H1 (cell line): ENCODE results near the gene PGP. TPM values are rescaled to one million over a fixed set of nuclear protein-coding genes. Genes with fewer than 3 reads are reported as not detected.

Source experiments
- BRCA1 ChIP-seq: IDR thresholded peaks from 2 replicates; pipeline ENCODE4 v1.6.1; 2012; ENCODE audit warnings: low read depth, low read length, improper control_type of control experiment
- CEBPB ChIP-seq: IDR thresholded peaks from 2 replicates; pipeline ENCODE4 v1.6.1; 2012; ENCODE audit warnings: low read depth, low read length
- CHD7 ChIP-seq: fragments of 300-600 bp; sonication (generic); IDR thresholded peaks from 2 replicates; pipeline ENCODE4 v1.7.1; 2012; ENCODE audit warnings: low read length, moderate library complexity, mild to moderate bottlenecking, inconsistent platforms; ENCODE audit not compliant: insufficient replicate concordance
- CREB1 ChIP-seq: IDR thresholded peaks from 2 replicates; pipeline ENCODE4 v1.6.1; 2012; ENCODE audit warnings: inconsistent platforms
- HDAC2 ChIP-seq, 2 experiments: fragments of 300-600 bp in 1 of 2; sonication (generic) in 1 of 2; IDR thresholded peaks; 2 replicates each; pipeline ENCODE4 v1.6.1; 2011 to 2012; ENCODE audit warnings: low read depth in 2 of 2, low read length in 2 of 2, mild to moderate bottlenecking in 2 of 2, moderate library complexity in 2 of 2, borderline replicate concordance in 1 of 2, inconsistent platforms in 1 of 2
- KDM5A ChIP-seq: fragments of 200-600 bp; IDR thresholded peaks from 2 replicates; pipeline ENCODE4 v1.7.1; 2012; ENCODE audit warnings: mild to moderate bottlenecking, low read length, inconsistent platforms, mixed read lengths
- PHF8 ChIP-seq: fragments of 200-600 bp; sonication (generic); conservative IDR thresholded peaks from 2 replicates; pipeline ENCODE4 v1.7.1; 2012; ENCODE audit warnings: low read depth, mild to moderate bottlenecking, inconsistent platforms, low read length, moderate library complexity
- POU5F1 ChIP-seq: IDR thresholded peaks from 2 replicates; pipeline ENCODE4 v1.6.1; 2011; ENCODE audit warnings: low read depth, mild to moderate bottlenecking, low read length, moderate library complexity
- RAD21 ChIP-seq, 2 experiments: IDR thresholded peaks in 1 of 2; conservative IDR thresholded peaks in 1 of 2; 2 replicates each; pipeline ENCODE4 v1.6.1; 2011; ENCODE audit warnings: low read depth in 2 of 2, low read length in 2 of 2, improper control_type of control experiment in 1 of 2, inconsistent platforms in 1 of 2, mild to moderate bottlenecking in 1 of 2, moderate library complexity in 1 of 2
- SAP30 ChIP-seq: fragments of 300-600 bp; sonication (generic); IDR thresholded peaks from 2 replicates; pipeline ENCODE4 v1.7.1; 2012; ENCODE audit warnings: low read length, moderate library complexity, mild to moderate bottlenecking, inconsistent platforms; ENCODE audit not compliant: insufficient read depth, insufficient replicate concordance
- SP1 ChIP-seq: IDR thresholded peaks from 2 replicates; pipeline ENCODE4 v1.6.1; 2011; ENCODE audit warnings: low read depth, low read length
- YY1 ChIP-seq: IDR thresholded peaks from 2 replicates; pipeline ENCODE4 v1.6.1; 2011; ENCODE audit warnings: low read depth, mild to moderate bottlenecking, low read length
- polyA plus RNA-seq, 7 experiments: library from polyadenylated mRNA; depleted of rRNA in 3 of 7; stranded (reverse) in 5 of 7; unstranded in 2 of 7; fragments of >200 nt in 5 of 7; fragments of 200-250 nt in 2 of 7; gene quantifications; 1 replicate in 5 of 7; 2 replicates in 1 of 7; 4 replicates in 1 of 7; pipeline versions ENCODE4 v1.2.1 to v1.2.3, GENCODE V29; 2011 to 2013; ENCODE audit warnings: missing spikeins in 2 of 7, mixed read lengths in 2 of 7
- total RNA-seq: library from RNA; stranded (reverse); fragmentation: NEBNext Ultra II Directional; extraction: Animal tissue kit (Norgen Biotek cat#: 25700); gene quantifications from 2 replicates; pipeline ENCODE4 v1.2.1, GENCODE V29; 2021

The PGP gene
- total and polyA plus RNA-seq, 2 of the 8 experiments (the other 6 are each of a cell fraction or from before 2014, with no cell fraction given), result 30.9 to 55.9 TPM

- no peak for TF ChIP-seq CHD7
- TF ChIP-seq BRCA1, result no peak
- TF ChIP-seq POU5F1, result no peak
- TF ChIP-seq CREB1, result no peak
- no peak for TF ChIP-seq YY1
- no peak for TF ChIP-seq SP1
- TF ChIP-seq PHF8, result no peak
- no peak for TF ChIP-seq KDM5A
- TF ChIP-seq SAP30, result no peak
- TF ChIP-seq HDAC2 (IDR thresholded peaks at IDR 0.05; ENCODE audit: borderline replicate concordance in 1 of 2, low read depth in 2 of 2, low read length in 2 of 2), result no peak
- TF ChIP-seq RAD21 (IDR thresholded peaks at IDR 0.05 in 1 of 2, conservative IDR thresholded peaks at IDR 0.05 in 1 of 2; ENCODE audit: low read depth in 2 of 2, low read length in 2 of 2), result no peak
- TF ChIP-seq CEBPB, result no peak
These were observed 34.2 kb downstream of the PGP start (continued) for GRCh38 chr16:2180461-2180860.
